ENCODE measurements around the gene OR5H1. TPM values are rescaled to one million over a fixed set of nuclear protein-coding genes. Genes with fewer than 3 reads are reported as not detected.
"Not testable (repeated sequence)": the region's sequence is repeated elsewhere in the genome, so short reads cannot be mapped to it uniquely, and the experiment has no call there.

The OR5H1 gene
- total and polyA plus RNA-seq, 2 donors (not counting 1 experiment from before 2014, with no cell fraction given), result 0.17 TPM; not detected in 1

DNA sequence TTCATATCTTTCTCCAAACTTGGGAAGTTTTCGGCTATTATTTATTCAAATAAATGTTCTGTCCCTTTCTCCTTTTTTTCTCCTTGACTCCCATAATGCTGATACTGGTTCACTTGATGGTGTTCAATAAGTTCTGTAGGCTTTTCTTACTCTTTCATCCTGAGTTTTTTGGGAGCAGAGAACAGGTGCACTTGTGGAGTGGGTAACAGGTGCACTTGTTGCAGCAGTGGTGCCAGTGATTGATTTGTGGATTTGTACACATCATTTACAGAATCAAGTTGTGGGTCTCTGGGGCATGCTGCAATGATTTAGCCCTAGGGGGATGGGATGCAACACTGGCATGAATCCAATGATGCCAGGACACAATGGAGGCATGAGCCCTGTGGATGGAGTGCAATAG, 14.8 kb upstream of the OR5H1 start:
- no peak overlapping the region for H3K27ac ChIP-seq (ENCODE audit: low read length in 2 of 2)
- DNase-seq (no peak), ATAC-seq (ENCODE audit: low read depth) (no peak)
- H3K9me3 ChIP-seq (ENCODE audit: control extremely low read depth in 1 of 3, control insufficient read depth in 2 of 3, insufficient read depth in 1 of 3, low read length in 2 of 3), result peaks cover 0 to 7% (median 1%) of the 10 kb centered on the region in 3 donors
- H3K9ac ChIP-seq (ENCODE audit: low read length), result no peak overlapping the region
- H3K4me3 ChIP-seq (ENCODE audit: control extremely low read depth in 1 of 5, extremely low read depth in 1 of 5, insufficient read depth in 1 of 5, low read depth in 2 of 5, low read length in 4 of 5), result no peak overlapping the region
- no peak overlapping the region for H2AFZ ChIP-seq (ENCODE audit: insufficient read depth, low read depth, low read length, poor library complexity, severe bottlenecking)
- H3K79me2 ChIP-seq (ENCODE audit: control insufficient read depth, insufficient read depth, low read length), result no peaks in the 10 kb centered on the region
- ChIA-PET CTCF (no interaction called here), POLR2A (no interaction called here)
- no peaks in the 10 kb centered on the region for H3K27me3 ChIP-seq (replicated peaks in 1 of 4; ENCODE audit: control extremely low read depth in 1 of 4, control insufficient read depth in 3 of 4, insufficient read depth in 4 of 4, low read length in 3 of 4)
- no peaks in the 10 kb centered on the region for H3K4me1 ChIP-seq (ENCODE audit: control insufficient read depth in 2 of 2, insufficient read depth in 2 of 2, low read length in 2 of 2)
- no CpG with 5 or more reads among the region's 1 CpG for WGBS (ENCODE audit: insufficient coverage)
- Mint-ChIP-seq H3K4me3 (no peak overlapping the region), H3K4me1 (no peaks in the 10 kb centered on the region), H3K27ac (no peak overlapping the region), H3K27me3 (no peaks in the 10 kb centered on the region), H3K9me3 (ENCODE audit: insufficient read depth) (no peaks in the 10 kb centered on the region)
- no peak for TF ChIP-seq EZH2 (IDR thresholded peaks at IDR 0.05; ENCODE audit: borderline replicate concordance, insufficient read depth, low read depth, low read length, poor library complexity, severe bottlenecking)
- TF ChIP-seq CTCF (IDR thresholded peaks at IDR 0.05), result no peak
- H3K36me3 ChIP-seq (replicated peaks in 1 of 2; ENCODE audit: control extremely low read depth in 1 of 2, control insufficient read depth in 1 of 2, extremely low read depth in 1 of 2, insufficient read depth in 2 of 2, low read length in 1 of 2), result no peaks in the 10 kb centered on the region
- no peak overlapping the region for H3K4me2 ChIP-seq (replicated peaks; ENCODE audit: low read depth, low read length, poor library complexity, severe bottlenecking)
- intact Hi-C loops (cut with micrococcal nuclease), result no loop called here
- no peaks in the 10 kb centered on the region for H4K20me1 ChIP-seq (ENCODE audit: control insufficient read depth, insufficient read depth, low read length, poor library complexity, severe bottlenecking)

GRCh38 chr3:98136631-98137030, 6.1 kb downstream of the OR5H1 start:
- Histone ChIP-seq H3K9ac (ENCODE audit: low read length) (no peak overlapping the region), H3K27me3 (replicated peaks in 1 of 4; ENCODE audit: control extremely low read depth in 1 of 4, control insufficient read depth in 3 of 4, insufficient read depth in 4 of 4, low read length in 3 of 4) (no peaks in the 10 kb centered on the region), H3K27ac (ENCODE audit: low read length in 2 of 2) (no peak overlapping the region), H3K36me3 (replicated peaks in 1 of 2; ENCODE audit: control extremely low read depth in 1 of 2, control insufficient read depth in 1 of 2, extremely low read depth in 1 of 2, insufficient read depth in 2 of 2, low read length in 1 of 2) (no peaks in the 10 kb centered on the region), H3K4me3 (ENCODE audit: control extremely low read depth in 1 of 5, extremely low read depth in 1 of 5, insufficient read depth in 1 of 5, low read depth in 2 of 5, low read length in 4 of 5) (no peak overlapping the region), H4K20me1 (ENCODE audit: control insufficient read depth, insufficient read depth, low read length, poor library complexity, severe bottlenecking) (no peaks in the 10 kb centered on the region), H3K4me1 (ENCODE audit: control insufficient read depth in 2 of 2, insufficient read depth in 2 of 2, low read length in 2 of 2) (no peaks in the 10 kb centered on the region), H3K4me2 (replicated peaks; ENCODE audit: low read depth, low read length, poor library complexity, severe bottlenecking) (no peak overlapping the region), H3K79me2 (ENCODE audit: control insufficient read depth, insufficient read depth, low read length) (no peaks in the 10 kb centered on the region), H3K9me3 (ENCODE audit: control extremely low read depth in 1 of 3, control insufficient read depth in 2 of 3, insufficient read depth in 1 of 3, low read length in 2 of 3) (no peaks in the 10 kb centered on the region), H2AFZ (ENCODE audit: insufficient read depth, low read depth, low read length, poor library complexity, severe bottlenecking) (no peak overlapping the region)
- Mint-ChIP-seq H3K4me1 (no peaks in the 10 kb centered on the region), H3K4me3 (no peak overlapping the region), H3K27ac (no peak overlapping the region), H3K27me3 (no peaks in the 10 kb centered on the region), H3K9me3 (ENCODE audit: insufficient read depth) (no peaks in the 10 kb centered on the region)
- CTCF ChIA-PET, result no interaction called here
- intact Hi-C loops (cut with micrococcal nuclease), result no loop called here
- DNase-seq, result no peak
- TF ChIP-seq EZH2 (IDR thresholded peaks at IDR 0.05; ENCODE audit: borderline replicate concordance, insufficient read depth, low read depth, low read length, poor library complexity, severe bottlenecking) (no peak), CTCF (IDR thresholded peaks at IDR 0.05) (no peak)
- ATAC-seq (ENCODE audit: low read depth), result no peak
- WGBS (ENCODE audit: insufficient coverage), result 80% methylated on average over 1 of the region's 3 CpGs
- POLR2A ChIA-PET, result no interaction called here

DNA sequence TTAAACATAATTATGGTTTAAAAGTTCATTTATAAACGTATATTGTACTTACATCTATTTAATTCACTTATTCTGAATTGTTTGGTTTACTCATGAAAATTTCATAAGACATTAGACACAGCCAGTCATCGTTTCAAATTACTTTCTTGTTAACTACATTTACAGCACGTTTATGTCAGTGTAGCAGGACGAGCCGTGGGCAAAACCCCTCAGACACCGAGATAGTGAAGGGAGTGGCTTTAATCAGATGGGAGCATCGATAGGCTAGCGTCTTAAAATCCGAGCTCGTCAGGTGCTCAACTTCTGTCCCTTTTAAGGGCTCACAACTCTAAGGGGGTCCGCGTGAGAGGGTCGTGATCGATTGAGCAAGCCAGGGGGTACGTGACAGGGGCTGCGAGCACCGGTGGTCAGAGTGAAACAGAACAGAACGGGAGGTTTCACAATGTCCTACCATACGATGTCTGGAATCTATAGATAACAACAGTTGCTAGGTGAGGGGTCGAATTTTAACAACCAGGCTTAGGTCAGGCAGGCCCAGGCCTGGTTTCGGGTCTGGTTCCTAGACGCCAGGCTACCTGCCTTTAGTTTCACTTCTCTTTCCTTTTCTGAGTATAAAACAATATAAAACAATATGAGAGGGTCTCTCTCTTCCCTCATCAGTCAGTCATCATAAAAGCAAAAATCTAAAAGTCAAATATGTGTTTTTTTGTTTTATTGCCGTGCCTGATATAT, 7.5 kb downstream of the OR5H1 start:
- DNase-seq; H3K27ac ChIP-seq (ENCODE audit: low read length in 2 of 2); H3K4me1 Mint-ChIP-seq; H2AFZ ChIP-seq (ENCODE audit: insufficient read depth, low read depth, low read length, poor library complexity, severe bottlenecking); H3K9me3 ChIP-seq (ENCODE audit: control extremely low read depth in 1 of 3, control insufficient read depth in 2 of 3, insufficient read depth in 1 of 3, low read length in 2 of 3); H3K79me2 ChIP-seq (ENCODE audit: control insufficient read depth, insufficient read depth, low read length); H3K4me2 ChIP-seq (replicated peaks; ENCODE audit: low read depth, low read length, poor library complexity, severe bottlenecking); H3K9me3 Mint-ChIP-seq (ENCODE audit: insufficient read depth); H4K20me1 ChIP-seq (ENCODE audit: control insufficient read depth, insufficient read depth, low read length, poor library complexity, severe bottlenecking); H3K36me3 ChIP-seq (replicated peaks in 1 of 2; ENCODE audit: control extremely low read depth in 1 of 2, control insufficient read depth in 1 of 2, extremely low read depth in 1 of 2, insufficient read depth in 2 of 2, low read length in 1 of 2); H3K9ac ChIP-seq (ENCODE audit: low read length); CTCF ChIA-PET; H3K27me3 Mint-ChIP-seq; intact Hi-C loops (cut with micrococcal nuclease); ATAC-seq (ENCODE audit: low read depth); POLR2A ChIA-PET; H3K4me1 ChIP-seq (ENCODE audit: control insufficient read depth in 2 of 2, insufficient read depth in 2 of 2, low read length in 2 of 2); H3K27me3 ChIP-seq (replicated peaks in 1 of 4; ENCODE audit: control extremely low read depth in 1 of 4, control insufficient read depth in 3 of 4, insufficient read depth in 4 of 4, low read length in 3 of 4); H3K27ac Mint-ChIP-seq; H3K4me3 ChIP-seq (ENCODE audit: control extremely low read depth in 1 of 5, extremely low read depth in 1 of 5, insufficient read depth in 1 of 5, low read depth in 2 of 5, low read length in 4 of 5); H3K4me3 Mint-ChIP-seq: not testable (repeated sequence)
- 85% methylated on average over 11 of the region's 23 CpGs for WGBS (ENCODE audit: insufficient coverage)

Data from B cell (primary cell).